ENCODE measurements around the gene PLEKHG7. TPM values are rescaled to one million over a fixed set of nuclear protein-coding genes. Genes with fewer than 3 reads are reported as not detected.

Gene PLEKHG7
- total and polyA plus RNA-seq, 2 of the 8 experiments (the other 6 are each of a cell fraction or from before 2014, with no cell fraction given) = not detected

- Histone ChIP-seq H3K18ac (ENCODE audit: extremely low read depth, low read length) (no peak overlapping the region), H3K79me2 (ENCODE audit: control insufficient read depth in 1 of 2, insufficient read depth in 2 of 2, low read length in 2 of 2) (no peaks in the 10 kb centered on the region), H3K36me3 (ENCODE audit: control insufficient read depth in 2 of 4, insufficient read depth in 4 of 4, low read length in 3 of 4) (no peaks in the 10 kb centered on the region), H4K20me1 (replicated peaks in 1 of 2; ENCODE audit: control insufficient read depth in 1 of 2, insufficient read depth in 2 of 2, low read length in 2 of 2) (no peaks in the 10 kb centered on the region), H3K4me2 (ENCODE audit: insufficient read depth in 1 of 2, low read depth in 2 of 2, low read length in 2 of 2) (no peak overlapping the region), H2BK15ac (ENCODE audit: low read length) (no peak overlapping the region), H3K56ac (replicated peaks; ENCODE audit: insufficient read length, low read depth, low read length) (no peak overlapping the region), H2AFZ (ENCODE audit: low read length) (0 out of 2 replicates have a peak overlapping the region, but pooled peaks have one; percentile 38), H4K91ac (replicated peaks; ENCODE audit: insufficient read length, low read length) (no peak overlapping the region), H3K4ac (replicated peaks; ENCODE audit: insufficient read length, low read depth, low read length) (no peak overlapping the region), H2BK12ac (ENCODE audit: low read depth, low read length) (no peak overlapping the region), H3K4me1 (replicated peaks in 1 of 4; ENCODE audit: control insufficient read depth in 3 of 4, insufficient read depth in 4 of 4, low read length in 3 of 4) (peaks cover 0 to 2% (median under 1%) of the 10 kb centered on the region in 4 experiments; a peak in 1 of 7 replicates), H3K27me3 (replicated peaks in 1 of 4; ENCODE audit: control insufficient read depth in 3 of 4, extremely low read depth in 1 of 4, insufficient read depth in 3 of 4, low read length in 3 of 4) (no peaks in the 10 kb centered on the region), H4K5ac (ENCODE audit: insufficient read length, low read depth, low read length) (no peak overlapping the region), H3K4me3 (ENCODE audit: extremely low read depth in 1 of 4, insufficient read depth in 2 of 4, low read depth in 3 of 4, low read length in 4 of 4) (no peak overlapping the region), H3K9ac (replicated peaks in 1 of 4; ENCODE audit: extremely low read depth in 1 of 4, low read depth in 3 of 4, low read length in 3 of 4) (no peak overlapping the region), H2BK120ac (replicated peaks; ENCODE audit: low read depth, low read length) (no peak overlapping the region), H3K23me2 (ENCODE audit: low read depth, low read length) (no peaks in the 10 kb centered on the region), H2BK20ac (ENCODE audit: low read length) (no peak overlapping the region), H3K79me1 (ENCODE audit: low read depth, low read length) (no peaks in the 10 kb centered on the region), H3K27ac (ENCODE audit: low read depth, low read length) (no peak overlapping the region), H4K8ac (ENCODE audit: extremely low read depth, insufficient read depth, low read length) (no peak overlapping the region), H2BK5ac (ENCODE audit: low read depth, low read length) (no peak overlapping the region), H3K23ac (ENCODE audit: insufficient read length) (no peak overlapping the region), H2AK5ac (ENCODE audit: low read depth, low read length) (no peak overlapping the region), H3K9me3 (ENCODE audit: insufficient read depth in 2 of 2, low read depth in 1 of 2, low read length in 1 of 2) (no peaks in the 10 kb centered on the region), H3K14ac (ENCODE audit: insufficient read length) (no peak overlapping the region)
- DNase-seq (ENCODE audit: low read depth in 1 of 2, low spot score in 2 of 2) (no peak), FAIRE-seq (no peak)
- WGBS, 2 experiments (ENCODE audit: extremely low coverage in 1 of 2, insufficient coverage in 1 of 2, insufficient read length in 1 of 2, insufficient replicate concordance in 2 of 2, low coverage in 1 of 2, low lambda C conversion rate in 2 of 2, missing lambda C conversion rate in 1 of 2) = 90% methylated on average over 5 of the region's 5 CpGs; no CpG with 5 or more reads in 1 of the 2 experiments
- ChIA-PET CTCF (ENCODE audit: partially characterized antibody) (no interaction called here), POLR2A (ENCODE audit: partially characterized antibody) (no interaction called here)
- TF ChIP-seq CHD1 (IDR thresholded peaks at IDR 0.05; ENCODE audit: low read depth, low read length) (no peak), RAD21 (IDR thresholded peaks at IDR 0.05 in 1 of 2, conservative IDR thresholded peaks at IDR 0.05 in 1 of 2; ENCODE audit: low read depth in 2 of 2, low read length in 2 of 2) (no peak), SIRT6 (IDR thresholded peaks at IDR 0.05; ENCODE audit: low read length) (no peak), RFX5 (IDR thresholded peaks at IDR 0.05; ENCODE audit: borderline replicate concordance, low read depth, low read length) (no peak), EZH2 (IDR thresholded peaks at IDR 0.05; ENCODE audit: low read depth, low read length, severe bottlenecking) (no peak), NANOG (IDR thresholded peaks at IDR 0.05; ENCODE audit: insufficient read depth, low read depth, low read length, poor library complexity, severe bottlenecking) (no peak), SUZ12 (IDR thresholded peaks at IDR 0.05; ENCODE audit: low read length) (no peak), GABPA (IDR thresholded peaks at IDR 0.05; ENCODE audit: borderline replicate concordance, insufficient read depth, low read length) (no peak)
Measured at GRCh38 chr12:92757597-92758121, 54.9 kb downstream of the PLEKHG7 start.

Measured in H1 (cell line).